GM18511 (cell line): ENCODE measurements around the gene DIP2C.

Experiments used
- ATAC-seq: cut with Tn5 transposase; IDR thresholded peaks from one replicate; pipeline ENCODE4 v1.9.1; 2021; ENCODE audit warnings: mild to moderate bottlenecking, moderate library complexity; ENCODE audit not compliant: unreplicated experiment

The DIP2C gene

GRCh38 chr10:630581-631073 lies 58.8 kb downstream of the DIP2C start:
- ATAC-seq: no peak

DNA sequence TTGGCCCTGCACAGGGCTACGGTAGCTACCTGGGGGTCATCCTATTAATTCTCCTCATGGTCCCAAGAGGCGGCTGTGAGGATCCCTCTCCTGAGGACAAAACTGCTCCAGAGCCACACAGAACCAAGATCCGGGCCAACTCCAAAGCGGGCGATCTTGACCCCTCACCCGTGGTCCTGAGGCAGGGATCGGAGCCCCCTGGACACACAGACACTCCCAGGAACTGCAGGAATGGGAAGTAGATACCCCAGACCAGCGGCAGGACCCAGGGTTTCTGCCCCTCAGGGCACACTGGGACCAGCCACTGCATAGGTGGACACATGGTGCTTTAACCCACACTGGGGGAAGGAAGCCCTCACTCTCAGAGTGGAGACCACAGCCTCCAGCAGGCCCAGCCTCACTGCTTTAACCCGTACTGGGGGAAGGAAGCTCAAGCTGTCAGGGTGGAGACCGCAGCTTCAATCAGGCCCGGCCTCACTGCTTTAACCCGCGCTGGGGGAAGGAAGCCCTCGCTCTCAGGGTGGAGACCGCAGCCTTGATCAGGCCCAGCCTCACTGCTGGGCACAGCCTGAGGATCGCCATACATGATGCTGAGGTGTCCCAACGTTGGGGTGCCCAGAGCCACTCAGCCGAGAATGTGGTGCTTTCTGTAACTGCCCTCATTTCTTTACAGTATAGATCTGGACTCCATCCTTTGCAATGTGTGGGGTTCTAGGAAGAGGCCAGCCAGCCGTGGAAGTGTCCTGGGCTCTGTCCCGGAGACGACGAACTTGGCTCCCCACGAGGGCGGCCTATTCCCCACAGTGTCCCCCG lies 60.1 kb downstream of the DIP2C start:
- ATAC-seq: no peak

GRCh38 chr10:628386-629045 lies 61.0 kb downstream of the DIP2C start:
- no peak for ATAC-seq

GRCh38 chr10:627032-627992 lies 62.2 kb downstream of the DIP2C start:
- ATAC-seq: no peak

DNA sequence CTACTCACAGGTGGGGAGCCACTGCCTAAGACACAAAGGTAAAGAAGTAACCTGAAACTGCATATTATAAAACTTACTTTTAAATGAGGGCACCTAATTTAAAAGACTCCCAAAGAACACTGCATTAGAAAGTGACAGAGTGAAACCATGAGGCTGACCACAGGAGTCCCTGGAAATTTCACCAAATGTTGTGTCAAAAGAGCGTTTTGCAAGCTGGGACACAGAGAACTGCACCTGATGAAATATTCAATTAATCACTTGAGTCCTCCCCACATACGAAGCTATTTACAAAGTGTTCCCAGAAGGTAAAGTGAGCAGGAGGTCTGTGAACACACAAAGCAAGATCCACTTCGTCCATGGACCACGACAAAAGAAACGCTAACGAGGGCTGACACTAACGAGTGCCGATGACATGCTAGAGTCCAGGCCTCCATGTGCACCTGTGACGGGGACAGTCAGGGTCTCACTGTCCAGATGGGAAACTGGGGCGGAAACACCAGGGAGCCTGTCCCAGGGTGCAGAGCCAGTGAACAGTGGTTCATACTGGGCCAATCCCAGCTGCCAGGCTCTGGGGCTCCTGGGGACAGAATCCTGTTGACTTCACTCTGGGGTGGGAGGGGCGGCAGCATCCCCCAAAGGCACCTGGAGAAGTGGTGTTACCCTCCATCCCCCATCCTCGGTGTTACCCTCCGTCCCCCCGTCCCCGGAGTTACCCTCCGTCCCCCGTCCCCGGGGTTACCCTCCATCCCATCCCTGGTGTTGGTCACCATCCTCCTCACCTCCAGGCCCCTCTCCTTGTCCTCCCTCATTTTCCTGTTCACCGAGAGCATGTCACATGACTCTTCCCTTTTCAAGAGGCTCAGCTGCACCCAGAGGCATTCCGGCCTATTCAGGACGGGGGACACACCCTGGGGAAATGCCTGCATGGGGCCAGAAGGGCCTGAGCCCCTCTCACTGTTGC lies 63.4 kb downstream of the DIP2C start:
- no peak for ATAC-seq

- no peak for ATAC-seq
Observed at GRCh38 chr10:625333-625696, 64.2 kb downstream of the DIP2C start.

DNA sequence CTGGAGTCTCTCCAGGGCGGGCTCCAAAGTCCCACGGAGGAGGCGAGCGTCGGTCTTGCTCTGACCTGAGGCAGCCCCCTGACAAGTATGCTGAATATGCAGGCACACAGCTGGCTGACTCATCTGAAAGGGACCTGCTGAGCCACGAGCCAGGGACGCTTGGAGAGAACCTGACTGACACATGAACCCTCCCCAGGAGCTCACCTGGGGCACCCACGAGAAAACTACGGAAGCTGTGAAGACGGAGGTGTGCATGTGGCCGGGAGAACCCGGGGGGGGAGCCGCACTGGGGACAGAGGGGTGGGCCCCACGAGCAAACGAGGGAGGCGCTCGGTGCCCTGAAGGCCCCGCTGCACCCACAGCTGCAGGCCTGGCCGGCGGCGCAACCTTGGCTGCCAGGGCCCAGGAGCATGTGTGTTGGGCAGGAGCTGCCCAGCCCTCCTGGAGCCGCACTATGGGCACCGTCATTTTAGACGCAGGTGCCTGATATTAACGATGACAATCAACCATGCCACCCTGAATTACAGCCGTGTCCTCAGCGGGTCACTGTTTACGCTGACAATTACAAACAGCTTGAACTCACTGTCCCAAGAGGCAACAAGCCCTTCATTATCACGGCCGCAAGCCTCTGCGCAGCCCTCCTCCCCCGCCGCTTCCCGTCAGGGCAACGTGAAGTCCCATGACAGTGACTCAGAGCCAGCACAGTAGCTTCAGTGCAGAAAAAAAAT lies 64.7 kb downstream of the DIP2C start:
- ATAC-seq: no peak

DNA sequence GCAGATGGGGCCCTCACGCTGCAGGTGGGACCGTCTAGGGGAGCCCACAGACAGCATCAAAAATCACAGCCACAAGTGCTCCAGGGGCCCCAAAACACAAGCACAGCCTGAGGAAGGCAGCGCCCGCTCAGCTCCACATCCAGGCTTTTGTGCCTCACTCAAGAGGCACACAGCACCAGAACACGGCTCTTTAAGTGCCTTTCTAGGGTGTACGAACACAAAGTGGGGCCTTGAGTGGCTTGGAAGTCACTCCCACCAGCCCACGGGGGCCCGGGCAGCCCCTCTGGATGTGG lies 65.2 kb downstream of the DIP2C start:
- ATAC-seq: no peak

GRCh38 chr10:623477-624311 lies 65.8 kb downstream of the DIP2C start:
- no peak for ATAC-seq

- no peak for ATAC-seq
Observed at GRCh38 chr10:623014-623413, 66.5 kb downstream of the DIP2C start.

DNA sequence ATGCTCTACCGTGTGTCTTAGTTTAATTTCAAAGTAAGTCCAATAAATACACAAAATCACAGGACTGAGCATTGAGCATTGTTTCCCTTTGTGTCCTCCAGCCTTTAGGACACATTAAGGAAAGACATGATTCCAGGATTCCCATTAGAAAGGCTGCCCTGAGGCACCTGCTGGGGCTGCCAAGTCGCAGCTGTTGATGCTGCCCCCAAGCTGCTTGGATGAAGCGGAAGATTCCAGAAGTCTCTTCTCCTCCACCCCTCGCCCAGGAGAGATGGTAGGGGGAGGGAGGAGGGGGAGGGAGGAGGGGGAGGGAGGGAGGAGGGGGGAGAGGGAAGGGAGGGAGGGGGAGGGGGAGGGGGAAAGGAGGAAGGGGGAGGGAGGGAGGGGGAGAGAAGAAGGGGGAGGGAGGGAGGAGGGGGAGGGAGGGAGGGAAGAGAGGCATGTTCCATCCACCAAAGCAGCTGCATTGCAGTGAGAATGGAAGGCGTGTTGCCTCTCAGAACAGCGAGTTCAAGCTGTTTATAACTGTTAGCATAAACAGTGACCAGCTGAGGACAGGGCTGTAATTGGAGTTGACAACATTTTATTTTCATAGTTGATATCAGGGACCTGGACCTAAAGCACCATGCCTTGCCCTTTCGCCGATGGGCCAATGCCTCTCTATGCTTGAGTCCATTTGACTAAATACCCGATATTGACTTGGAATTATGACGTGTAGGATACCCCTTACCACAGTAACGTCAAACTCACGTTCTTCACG lies 67.3 kb downstream of the DIP2C start:
- no peak for ATAC-seq

GRCh38 chr10:621513-621912 lies 68.0 kb downstream of the DIP2C start:
- no peak for ATAC-seq

- no peak for ATAC-seq
Observed at GRCh38 chr10:620971-621370, 68.5 kb downstream of the DIP2C start.

- ATAC-seq: peak; percentile 48
Observed at GRCh38 chr10:620417-620816, 69.1 kb downstream of the DIP2C start.

DNA sequence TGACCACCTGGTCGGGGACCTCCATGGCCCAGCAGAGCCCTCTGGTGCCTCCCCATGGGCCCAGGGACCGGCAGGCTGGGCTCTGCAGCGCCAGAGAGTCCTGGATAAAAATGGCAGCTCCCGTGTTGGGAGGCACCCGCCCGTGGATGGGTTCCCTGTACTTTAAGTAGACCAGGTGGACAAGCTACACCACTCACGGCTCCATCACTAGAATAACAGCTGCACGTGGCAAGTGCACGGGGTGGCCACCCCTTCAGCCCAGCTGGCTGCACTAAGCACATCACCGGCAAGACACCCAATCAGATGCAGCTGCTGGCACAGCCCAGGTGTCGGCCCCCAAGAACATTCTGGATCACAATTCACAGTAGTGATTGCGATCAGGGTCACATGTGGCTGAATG lies 69.8 kb downstream of the DIP2C start:
- ATAC-seq: no peak

- no peak for ATAC-seq
Observed at GRCh38 chr10:618229-618989, 71.1 kb downstream of the DIP2C start.

- ATAC-seq: no peak
Observed at GRCh38 chr10:617471-617870, 72.0 kb downstream of the DIP2C start.
